Osteocyte (in vitro differentiated cells): Measurements from ENCODE around the gene CCBE1. TPM values are rescaled to one million over a fixed set of nuclear protein-coding genes. Genes with fewer than 3 reads are reported as not detected.

Source experiments
- DNase-seq: peaks from one replicate; pipeline ENCODE4 v3.0.0; 2021; ENCODE audit warnings: mixed read lengths; ENCODE audit not compliant: unreplicated experiment; ENCODE audit errors: extremely low spot score
- H3K27ac Mint-ChIP-seq: one replicate; pipeline ENCODE4 v1.8.0; 2021; ENCODE audit warnings: mild to moderate bottlenecking, mixed read lengths; ENCODE audit not compliant: unreplicated experiment
- H3K27me3 Mint-ChIP-seq: one replicate; pipeline ENCODE4 v1.8.0; 2021; ENCODE audit warnings: mixed read lengths; ENCODE audit not compliant: unreplicated experiment
- H3K36me3 Mint-ChIP-seq: one replicate; pipeline ENCODE4 v1.8.0; 2021; ENCODE audit warnings: mixed read lengths; ENCODE audit not compliant: unreplicated experiment
- H3K4me1 Mint-ChIP-seq: one replicate; pipeline ENCODE4 v1.8.0; 2021; ENCODE audit warnings: mixed read lengths; ENCODE audit not compliant: unreplicated experiment
- H3K4me3 Mint-ChIP-seq: one replicate; pipeline ENCODE4 v1.8.0; 2021; ENCODE audit warnings: mild to moderate bottlenecking, moderate library complexity, mixed read lengths; ENCODE audit not compliant: unreplicated experiment
- H3K9me3 Mint-ChIP-seq: one replicate; pipeline ENCODE4 v1.8.0; 2021; ENCODE audit warnings: mixed read lengths; ENCODE audit not compliant: unreplicated experiment
- total RNA-seq: library from RNA; stranded (reverse); gene quantifications from 2 replicates; pipeline ENCODE4 v1.2.1, GENCODE V29; 2021
- TF ChIP-seq, protein P1 (sequence below): fragments of 200-600 bp; sonication (generic); IDR thresholded peaks from 2 replicates; pipeline ENCODE4 v1.5.0; 2021; ENCODE audit warnings: antibody characterized with exemption, mild to moderate bottlenecking, moderate library complexity

CCBE1 gene
- total RNA-seq, 1 donor from 2014 or later: 22.8 TPM

DNA sequence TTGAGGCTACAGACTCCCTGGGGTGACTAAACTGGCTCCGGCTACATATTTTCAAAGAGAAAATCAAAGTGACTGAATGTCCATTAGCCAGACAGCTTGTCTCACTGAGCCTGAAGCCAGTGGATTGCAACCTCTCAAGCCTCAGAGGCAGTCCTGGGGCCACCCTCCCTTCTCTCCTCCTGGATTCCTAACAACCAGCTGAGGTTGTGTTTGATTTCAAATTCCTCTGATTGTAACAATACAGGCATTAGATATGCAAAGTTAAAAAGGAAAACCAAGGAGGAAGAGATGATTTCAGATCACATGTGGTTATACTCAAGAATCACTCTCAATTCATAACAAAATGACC is 237.2 kb downstream of the CCBE1 start:
- no peak for DNase-seq
- H3K27me3 Mint-ChIP-seq: no peaks in the 10 kb centered on the region
- H3K4me1 Mint-ChIP-seq: peaks cover 17% of the 10 kb centered on the region
- H3K9me3 Mint-ChIP-seq: no peaks in the 10 kb centered on the region
- no peak overlapping the region for H3K4me3 Mint-ChIP-seq
- no peaks in the 10 kb centered on the region for H3K36me3 Mint-ChIP-seq
- TF ChIP-seq, protein P1, sequence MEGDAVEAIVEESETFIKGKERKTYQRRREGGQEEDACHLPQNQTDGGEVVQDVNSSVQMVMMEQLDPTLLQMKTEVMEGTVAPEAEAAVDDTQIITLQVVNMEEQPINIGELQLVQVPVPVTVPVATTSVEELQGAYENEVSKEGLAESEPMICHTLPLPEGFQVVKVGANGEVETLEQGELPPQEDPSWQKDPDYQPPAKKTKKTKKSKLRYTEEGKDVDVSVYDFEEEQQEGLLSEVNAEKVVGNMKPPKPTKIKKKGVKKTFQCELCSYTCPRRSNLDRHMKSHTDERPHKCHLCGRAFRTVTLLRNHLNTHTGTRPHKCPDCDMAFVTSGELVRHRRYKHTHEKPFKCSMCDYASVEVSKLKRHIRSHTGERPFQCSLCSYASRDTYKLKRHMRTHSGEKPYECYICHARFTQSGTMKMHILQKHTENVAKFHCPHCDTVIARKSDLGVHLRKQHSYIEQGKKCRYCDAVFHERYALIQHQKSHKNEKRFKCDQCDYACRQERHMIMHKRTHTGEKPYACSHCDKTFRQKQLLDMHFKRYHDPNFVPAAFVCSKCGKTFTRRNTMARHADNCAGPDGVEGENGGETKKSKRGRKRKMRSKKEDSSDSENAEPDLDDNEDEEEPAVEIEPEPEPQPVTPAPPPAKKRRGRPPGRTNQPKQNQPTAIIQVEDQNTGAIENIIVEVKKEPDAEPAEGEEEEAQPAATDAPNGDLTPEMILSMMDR: no peak
- peak overlapping the region; percentile 24 for H3K27ac Mint-ChIP-seq

DNA sequence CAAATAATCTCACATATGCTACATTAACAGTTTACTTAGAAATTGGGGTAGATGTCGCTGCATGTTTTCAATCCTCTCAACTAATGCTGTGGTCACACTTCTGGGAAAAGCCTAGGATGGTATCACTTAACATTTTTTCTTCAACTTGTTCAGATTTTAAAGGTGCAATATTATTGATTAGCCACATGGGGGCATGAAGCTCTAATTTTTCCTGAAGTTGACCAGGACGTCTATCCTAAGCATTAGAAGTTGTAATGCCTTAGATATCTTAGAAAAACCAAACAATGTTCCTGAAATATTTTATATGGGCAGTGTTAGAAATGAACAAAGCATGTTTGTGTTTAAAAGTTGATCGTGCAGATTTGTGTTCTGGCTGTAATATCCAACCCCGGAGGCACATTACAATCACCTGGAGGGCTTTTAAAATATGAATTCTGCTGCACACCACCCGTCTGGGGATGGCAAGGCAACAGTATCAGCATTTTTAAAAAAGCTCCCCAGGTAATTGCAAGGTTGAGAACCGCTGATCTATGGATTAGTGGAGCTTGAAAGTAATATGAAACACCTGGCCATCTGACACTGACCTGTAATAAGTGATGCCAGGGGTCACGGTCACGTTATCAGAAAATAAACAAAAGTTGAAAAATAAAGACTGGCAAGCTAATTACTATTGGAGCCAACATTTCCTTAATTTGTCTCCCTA is 237.7 kb downstream of the CCBE1 start:
- Mint-ChIP-seq H3K27ac (peak overlapping the region; percentile 24), H3K4me1 (peaks cover 17% of the 10 kb centered on the region), H3K27me3 (no peaks in the 10 kb centered on the region), H3K36me3 (no peaks in the 10 kb centered on the region), H3K4me3 (no peak overlapping the region), H3K9me3 (no peaks in the 10 kb centered on the region)
- TF ChIP-seq, protein P1: peak; percentile 73
- DNase-seq: no peak

DNA sequence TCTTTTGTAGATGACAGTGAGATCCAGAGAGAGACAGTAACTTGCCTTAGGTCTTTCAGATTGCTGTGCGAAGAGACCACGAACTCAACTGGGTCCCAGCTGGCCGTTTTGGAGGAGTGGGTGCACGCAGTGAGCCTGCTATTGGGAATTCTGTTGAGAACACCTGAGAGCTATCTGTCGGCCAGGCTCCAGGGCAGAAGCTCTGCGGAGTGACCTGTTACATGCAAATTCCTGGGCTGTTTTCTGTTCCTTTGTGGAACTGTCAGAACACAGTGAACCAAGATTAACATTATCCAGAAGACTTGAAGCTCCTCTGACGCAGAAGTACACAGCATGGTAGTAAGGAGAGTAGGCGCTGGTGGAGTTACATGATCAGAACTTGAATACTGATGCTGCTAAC is 238.6 kb downstream of the CCBE1 start:
- Mint-ChIP-seq H3K4me3 (no peak overlapping the region), H3K27ac (no peak overlapping the region), H3K36me3 (no peaks in the 10 kb centered on the region), H3K4me1 (peaks cover 17% of the 10 kb centered on the region), H3K27me3 (no peaks in the 10 kb centered on the region), H3K9me3 (no peaks in the 10 kb centered on the region)
- TF ChIP-seq, protein P1: no peak
- no peak for DNase-seq

DNA sequence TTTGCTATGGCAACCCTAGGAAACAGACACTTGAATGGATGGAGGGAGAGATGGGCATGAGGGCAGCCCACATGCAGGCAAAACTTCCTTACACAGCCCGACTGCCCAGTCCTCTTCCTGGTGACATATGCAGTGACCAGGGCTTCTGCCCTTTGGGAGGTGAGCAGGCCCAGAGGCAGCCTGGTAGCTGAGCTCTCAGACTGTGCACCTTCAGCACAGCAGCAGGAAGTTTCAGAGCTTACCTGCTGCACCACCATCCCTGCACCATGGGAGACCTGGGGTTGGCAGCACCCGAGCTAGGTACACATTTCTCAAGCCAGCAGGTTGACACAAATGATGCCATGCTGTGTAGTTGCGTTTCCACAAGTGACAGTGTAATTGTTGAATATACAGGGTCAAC is 240.6 kb downstream of the CCBE1 start:
- no peak for DNase-seq
- TF ChIP-seq, protein P1: no peak
- Mint-ChIP-seq H3K4me3 (no peak overlapping the region), H3K9me3 (no peaks in the 10 kb centered on the region), H3K27me3 (no peaks in the 10 kb centered on the region), H3K4me1 (peaks cover 17% of the 10 kb centered on the region), H3K27ac (no peak overlapping the region), H3K36me3 (no peaks in the 10 kb centered on the region)

DNA sequence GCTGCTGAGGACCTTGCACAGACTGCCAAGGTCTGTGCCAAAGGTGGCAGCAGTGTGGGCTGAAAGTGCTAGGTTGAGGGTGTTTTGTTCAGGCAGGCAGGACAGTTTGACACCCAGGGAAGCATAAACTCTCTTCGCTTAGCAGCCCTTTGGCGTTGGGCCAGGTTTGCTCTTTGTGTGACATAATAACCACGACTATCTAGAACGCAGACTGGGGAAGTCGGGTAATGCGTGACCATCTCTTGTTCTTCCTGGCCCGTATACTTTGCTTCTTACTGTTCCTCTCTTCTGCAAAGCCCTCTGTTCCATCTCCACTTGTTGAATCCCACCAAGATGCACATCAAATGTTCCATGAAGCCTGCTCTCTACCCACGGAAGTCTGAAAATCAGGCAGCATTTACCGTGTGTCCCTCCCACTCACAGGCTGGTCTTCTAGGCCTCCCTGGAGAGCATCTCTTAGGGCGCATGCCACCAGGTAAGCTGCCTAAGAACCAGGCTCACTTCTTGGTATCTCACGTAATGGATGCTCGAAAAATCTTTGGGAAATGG is 241.4 kb downstream of the CCBE1 start:
- Mint-ChIP-seq H3K27ac (no peak overlapping the region), H3K9me3 (no peaks in the 10 kb centered on the region), H3K4me1 (peaks cover 14% of the 10 kb centered on the region), H3K4me3 (no peak overlapping the region), H3K27me3 (no peaks in the 10 kb centered on the region), H3K36me3 (no peaks in the 10 kb centered on the region)
- TF ChIP-seq, protein P1: no peak
- DNase-seq: no peak
